ENCODE results near the gene PTBP1.

The PTBP1 gene

GRCh38 chr19:812747-813218, 15.5 kb downstream of the PTBP1 start:
- H3K79me1 ChIP-seq (ENCODE audit: low read length) = peaks cover 2% of the 10 kb centered on the region
- H3K4me3 ChIP-seq (ENCODE audit: low read length) = no peak overlapping the region
- no CpG with 5 or more reads among the region's 72 CpGs for WGBS (ENCODE audit: extremely low coverage, insufficient coverage, low lambda C conversion rate)
- no peak overlapping the region for H4K8ac ChIP-seq (ENCODE audit: low read depth, low read length)
- no peak overlapping the region for H3K27ac ChIP-seq (ENCODE audit: low read depth, low read length)
- no peak overlapping the region for H3K9ac ChIP-seq (ENCODE audit: low read length)
- no peak overlapping the region for H3K18ac ChIP-seq (ENCODE audit: low read length)
- no peak overlapping the region for H4K5ac ChIP-seq (ENCODE audit: low read length)
- H3K36me3 ChIP-seq (ENCODE audit: control insufficient read depth, insufficient read depth, low read length) = peaks cover 19% of the 10 kb centered on the region
- no peak overlapping the region for H3K4me2 ChIP-seq (ENCODE audit: low read length)
- H3K4me1 ChIP-seq (ENCODE audit: control insufficient read depth, low read depth, low read length) = no peaks in the 10 kb centered on the region
- H3K23ac ChIP-seq (ENCODE audit: low read length) = no peak overlapping the region
- no peak overlapping the region for H3K56ac ChIP-seq (ENCODE audit: low read length)
- no peak overlapping the region for H3K4ac ChIP-seq (ENCODE audit: low read depth, low read length)
- H2AK5ac ChIP-seq (ENCODE audit: low read length) = no peak overlapping the region
- no peak for DNase-seq
- no peak overlapping the region for H2BK5ac ChIP-seq (ENCODE audit: low read length)
- H3K79me2 ChIP-seq (ENCODE audit: control insufficient read depth, insufficient read depth, low read length) = peaks cover 2% of the 10 kb centered on the region
- H2BK15ac ChIP-seq (replicated peaks; ENCODE audit: low read depth) = no peak overlapping the region
- H2BK120ac ChIP-seq (ENCODE audit: low read depth, low read length) = no peak overlapping the region
- no peaks in the 10 kb centered on the region for H3K27me3 ChIP-seq (ENCODE audit: insufficient read depth, low read length, poor library complexity)

GRCh38 chr19:813219-814151, 16.2 kb downstream of the PTBP1 start:
- Histone ChIP-seq H3K9ac (ENCODE audit: low read length) (no peak overlapping the region), H2BK120ac (ENCODE audit: low read depth, low read length) (no peak overlapping the region), H3K4me3 (ENCODE audit: low read length) (no peak overlapping the region), H3K27me3 (ENCODE audit: insufficient read depth, low read length, poor library complexity) (no peaks in the 10 kb centered on the region), H3K18ac (ENCODE audit: low read length) (no peak overlapping the region), H3K79me2 (ENCODE audit: control insufficient read depth, insufficient read depth, low read length) (no peaks in the 10 kb centered on the region), H3K27ac (ENCODE audit: low read depth, low read length) (no peak overlapping the region), H4K8ac (ENCODE audit: low read depth, low read length) (no peak overlapping the region), H3K56ac (ENCODE audit: low read length) (no peak overlapping the region), H2AK5ac (ENCODE audit: low read length) (no peak overlapping the region), H3K4me1 (ENCODE audit: control insufficient read depth, low read depth, low read length) (no peaks in the 10 kb centered on the region), H4K5ac (ENCODE audit: low read length) (no peak overlapping the region), H3K4ac (ENCODE audit: low read depth, low read length) (no peak overlapping the region), H3K79me1 (ENCODE audit: low read length) (no peaks in the 10 kb centered on the region), H2BK5ac (ENCODE audit: low read length) (no peak overlapping the region), H3K36me3 (ENCODE audit: control insufficient read depth, insufficient read depth, low read length) (peaks cover 15% of the 10 kb centered on the region), H3K4me2 (ENCODE audit: low read length) (no peak overlapping the region), H2BK15ac (replicated peaks; ENCODE audit: low read depth) (no peak overlapping the region), H3K23ac (ENCODE audit: low read length) (no peak overlapping the region)
- DNase-seq = no peak
- WGBS (ENCODE audit: extremely low coverage, insufficient coverage, low lambda C conversion rate) = no CpG with 5 or more reads among the region's 87 CpGs

- no peak overlapping the region for H3K4me2 ChIP-seq (ENCODE audit: low read length)
- no peak overlapping the region for H2BK15ac ChIP-seq (replicated peaks; ENCODE audit: low read depth)
- no peak overlapping the region for H3K23ac ChIP-seq (ENCODE audit: low read length)
- no peaks in the 10 kb centered on the region for H3K79me2 ChIP-seq (ENCODE audit: control insufficient read depth, insufficient read depth, low read length)
- no peaks in the 10 kb centered on the region for H3K4me1 ChIP-seq (ENCODE audit: control insufficient read depth, low read depth, low read length)
- H3K27me3 ChIP-seq (ENCODE audit: insufficient read depth, low read length, poor library complexity) = no peaks in the 10 kb centered on the region
- no peak overlapping the region for H4K8ac ChIP-seq (ENCODE audit: low read depth, low read length)
- no peak overlapping the region for H3K9ac ChIP-seq (ENCODE audit: low read length)
- H3K18ac ChIP-seq (ENCODE audit: low read length) = no peak overlapping the region
- no peak overlapping the region for H4K5ac ChIP-seq (ENCODE audit: low read length)
- H3K27ac ChIP-seq (ENCODE audit: low read depth, low read length) = no peak overlapping the region
- no peak overlapping the region for H2BK5ac ChIP-seq (ENCODE audit: low read length)
- no peak overlapping the region for H3K56ac ChIP-seq (ENCODE audit: low read length)
- no peak overlapping the region for H2AK5ac ChIP-seq (ENCODE audit: low read length)
- H3K36me3 ChIP-seq (ENCODE audit: control insufficient read depth, insufficient read depth, low read length) = peaks cover 12% of the 10 kb centered on the region
- no peak overlapping the region for H2BK120ac ChIP-seq (ENCODE audit: low read depth, low read length)
- H3K4me3 ChIP-seq (ENCODE audit: low read length) = no peak overlapping the region
- WGBS (ENCODE audit: extremely low coverage, insufficient coverage, low lambda C conversion rate) = no CpG with 5 or more reads among the region's 49 CpGs
- H3K79me1 ChIP-seq (ENCODE audit: low read length) = no peaks in the 10 kb centered on the region
- no peak overlapping the region for H3K4ac ChIP-seq (ENCODE audit: low read depth, low read length)
- no peak for DNase-seq
Measured at GRCh38 chr19:814152-815078, 17.2 kb downstream of the PTBP1 start.

- Histone ChIP-seq H3K4ac (ENCODE audit: low read depth, low read length) (no peak overlapping the region), H3K56ac (ENCODE audit: low read length) (no peak overlapping the region), H4K8ac (ENCODE audit: low read depth, low read length) (no peak overlapping the region), H2BK15ac (replicated peaks; ENCODE audit: low read depth) (no peak overlapping the region), H3K27me3 (ENCODE audit: insufficient read depth, low read length, poor library complexity) (no peaks in the 10 kb centered on the region), H3K4me1 (ENCODE audit: control insufficient read depth, low read depth, low read length) (no peaks in the 10 kb centered on the region), H2BK120ac (ENCODE audit: low read depth, low read length) (no peak overlapping the region), H3K18ac (ENCODE audit: low read length) (no peak overlapping the region), H3K4me3 (ENCODE audit: low read length) (no peak overlapping the region), H3K23ac (ENCODE audit: low read length) (no peak overlapping the region), H3K9ac (ENCODE audit: low read length) (no peak overlapping the region), H3K79me2 (ENCODE audit: control insufficient read depth, insufficient read depth, low read length) (no peaks in the 10 kb centered on the region), H4K5ac (ENCODE audit: low read length) (no peak overlapping the region), H2BK5ac (ENCODE audit: low read length) (no peak overlapping the region), H3K27ac (ENCODE audit: low read depth, low read length) (no peak overlapping the region), H2AK5ac (ENCODE audit: low read length) (no peak overlapping the region), H3K36me3 (ENCODE audit: control insufficient read depth, insufficient read depth, low read length) (peaks cover 10% of the 10 kb centered on the region), H3K4me2 (ENCODE audit: low read length) (no peak overlapping the region), H3K79me1 (ENCODE audit: low read length) (no peaks in the 10 kb centered on the region)
- WGBS (ENCODE audit: extremely low coverage, insufficient coverage, low lambda C conversion rate) = no CpG with 5 or more reads among the region's 47 CpGs
- DNase-seq = no peak
Measured at GRCh38 chr19:815079-815774, 18.0 kb downstream of the PTBP1 start.

- Histone ChIP-seq H3K4me1 (ENCODE audit: control insufficient read depth, low read depth, low read length) (no peaks in the 10 kb centered on the region), H3K4me3 (ENCODE audit: low read length) (no peak overlapping the region), H3K36me3 (ENCODE audit: control insufficient read depth, insufficient read depth, low read length) (peaks cover 8% of the 10 kb centered on the region), H4K8ac (ENCODE audit: low read depth, low read length) (no peak overlapping the region), H3K4ac (ENCODE audit: low read depth, low read length) (no peak overlapping the region), H3K23ac (ENCODE audit: low read length) (no peak overlapping the region), H2BK5ac (ENCODE audit: low read length) (no peak overlapping the region), H3K79me2 (ENCODE audit: control insufficient read depth, insufficient read depth, low read length) (no peaks in the 10 kb centered on the region), H2BK15ac (replicated peaks; ENCODE audit: low read depth) (no peak overlapping the region), H3K27ac (ENCODE audit: low read depth, low read length) (no peak overlapping the region), H3K9ac (ENCODE audit: low read length) (no peak overlapping the region), H2AK5ac (ENCODE audit: low read length) (no peak overlapping the region), H3K79me1 (ENCODE audit: low read length) (no peaks in the 10 kb centered on the region), H3K56ac (ENCODE audit: low read length) (no peak overlapping the region), H2BK120ac (ENCODE audit: low read depth, low read length) (no peak overlapping the region), H3K18ac (ENCODE audit: low read length) (no peak overlapping the region), H3K27me3 (ENCODE audit: insufficient read depth, low read length, poor library complexity) (no peaks in the 10 kb centered on the region), H4K5ac (ENCODE audit: low read length) (no peak overlapping the region), H3K4me2 (ENCODE audit: low read length) (no peak overlapping the region)
- DNase-seq = no peak
- 100% methylated on average over 1 of the region's 13 CpGs for WGBS (ENCODE audit: extremely low coverage, insufficient coverage, low lambda C conversion rate)
Measured at GRCh38 chr19:815775-816499, 18.7 kb downstream of the PTBP1 start.
